GM15510 (cell line): Measurements from ENCODE around the gene GPR156.

Experiments used
- POLR2A ChIP-seq: IDR thresholded peaks from 3 replicates; pipeline ENCODE4 v1.6.1; 2011; ENCODE audit warnings: borderline replicate concordance; ENCODE audit not compliant: insufficient read length; ENCODE audit errors: extremely low read depth

GPR156 gene

GRCh38 chr3:120209425-120209824, 75.6 kb downstream of the GPR156 start:
- TF ChIP-seq POLR2A, result no peak

DNA sequence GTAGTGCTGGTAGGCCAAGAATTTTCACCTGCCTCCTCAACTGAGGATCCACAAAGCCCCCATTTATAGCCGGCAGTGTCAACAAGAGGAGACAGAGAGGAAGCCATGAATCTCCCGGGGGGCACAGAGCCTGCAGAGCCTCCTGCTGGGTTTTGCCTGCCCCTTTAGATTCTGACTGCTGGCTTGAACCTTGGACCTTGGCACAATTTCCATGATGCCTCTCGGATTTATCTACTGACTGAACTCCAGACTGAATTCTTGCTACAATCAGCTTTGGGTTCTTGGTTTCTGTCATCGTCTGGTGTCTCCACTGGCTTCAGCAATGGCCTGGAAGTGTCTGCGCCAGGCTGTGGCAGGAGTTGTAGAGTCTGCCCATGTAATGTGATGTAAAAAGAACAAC, 80.7 kb downstream of the GPR156 start:
- no peak for TF ChIP-seq POLR2A

DNA sequence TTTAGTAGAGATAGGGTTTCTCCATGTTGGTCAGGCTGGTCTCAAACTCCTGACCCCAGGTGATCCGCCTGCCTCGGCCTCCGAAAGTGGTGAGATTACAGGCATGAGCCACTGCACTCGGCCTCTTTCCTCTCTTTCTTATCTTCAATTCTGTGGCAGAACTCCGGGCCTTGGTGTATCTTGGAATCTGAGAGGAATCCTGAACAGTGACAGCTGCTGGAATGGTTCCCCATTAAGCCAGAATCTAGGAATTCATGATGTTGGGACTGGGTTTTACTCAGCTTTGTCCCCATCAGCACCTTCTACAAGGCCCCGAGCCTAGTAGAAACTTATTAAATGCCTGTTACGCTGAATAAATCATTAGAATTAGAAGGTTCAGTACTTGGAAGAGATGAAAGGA, 81.4 kb downstream of the GPR156 start:
- no peak for TF ChIP-seq POLR2A

DNA sequence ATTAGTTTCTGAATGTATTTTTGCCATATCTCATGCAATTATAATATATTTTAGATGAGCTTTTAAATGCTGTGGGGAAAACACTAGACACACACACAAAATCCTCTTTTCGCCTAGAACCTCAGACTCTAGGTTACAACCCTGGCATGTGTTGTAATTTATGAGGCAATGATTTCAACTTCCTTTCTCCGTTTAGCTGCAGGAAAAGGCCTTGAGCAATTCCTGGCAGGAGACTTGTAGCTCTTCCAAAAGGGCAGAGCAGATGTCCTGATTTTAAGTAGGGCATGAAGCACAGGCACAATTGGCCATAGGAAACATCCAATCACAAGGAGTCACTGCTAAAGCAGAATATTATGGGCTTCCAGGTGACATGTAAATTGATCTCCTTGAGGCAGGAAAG, 82.0 kb downstream of the GPR156 start:
- no peak for TF ChIP-seq POLR2A

GRCh38 chr3:120202363-120202762, 82.7 kb downstream of the GPR156 start:
- TF ChIP-seq POLR2A, result no peak

DNA sequence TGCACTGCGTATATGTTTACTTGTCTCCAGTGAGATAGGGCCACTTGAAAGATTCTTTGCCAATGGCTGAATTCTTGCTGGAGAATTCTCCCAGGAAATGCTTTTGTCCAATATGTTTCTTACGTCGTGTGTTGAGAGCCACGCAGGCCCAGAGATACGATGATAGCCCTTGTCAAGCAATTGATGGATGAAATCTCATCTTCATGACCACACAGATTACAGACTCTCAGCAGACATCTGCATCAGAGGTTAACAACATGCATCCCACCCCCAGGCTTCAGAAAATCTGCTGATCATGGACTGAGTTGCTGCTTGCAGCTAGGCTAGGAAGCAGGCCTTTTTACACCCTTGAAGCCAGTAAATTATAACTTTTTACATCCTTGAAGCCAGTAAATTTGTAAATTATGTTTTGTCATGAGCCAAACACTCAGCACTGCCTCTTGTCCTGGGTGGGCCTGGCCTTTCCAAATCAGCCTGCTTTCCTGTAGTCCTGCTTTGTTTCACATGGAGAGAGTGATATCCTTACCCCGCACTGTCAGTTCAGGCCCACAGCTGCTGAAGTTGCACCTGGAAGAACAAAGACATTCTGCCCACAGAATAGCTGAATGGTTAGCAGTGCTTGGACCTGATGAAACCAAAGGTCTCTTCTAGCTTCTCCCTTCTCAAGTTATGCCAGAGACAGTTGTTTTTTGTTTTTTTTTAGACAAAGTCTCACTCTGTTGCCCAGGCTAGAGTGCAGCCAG, 84.4 kb downstream of the GPR156 start:
- no peak for TF ChIP-seq POLR2A

- TF ChIP-seq POLR2A, result no peak
Measured at GRCh38 chr3:120198305-120198878, 86.6 kb downstream of the GPR156 start.

- TF ChIP-seq POLR2A, result no peak
Measured at GRCh38 chr3:120196812-120197211, 88.2 kb downstream of the GPR156 start.

GRCh38 chr3:120196333-120196732, 88.7 kb downstream of the GPR156 start:
- no peak for TF ChIP-seq POLR2A

DNA sequence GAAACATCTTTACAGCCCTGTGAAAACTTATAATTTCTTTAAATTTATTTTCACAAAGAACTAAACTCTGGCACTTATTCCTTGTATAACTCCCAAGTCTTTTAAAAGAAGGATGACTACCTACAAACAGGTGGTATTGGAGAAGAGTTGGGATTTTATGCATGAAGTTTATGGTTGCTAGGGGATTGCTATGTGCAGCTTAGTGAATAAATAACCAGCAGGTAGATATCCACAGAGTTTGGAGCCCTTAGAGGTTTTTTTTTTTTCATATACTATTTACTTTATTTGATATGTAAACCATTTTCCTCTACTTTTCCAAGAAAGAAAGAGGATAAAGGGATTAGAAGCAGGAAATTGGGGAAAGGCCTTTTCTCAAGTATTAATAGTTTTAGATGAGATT, 91.5 kb downstream of the GPR156 start:
- TF ChIP-seq POLR2A, result no peak

DNA sequence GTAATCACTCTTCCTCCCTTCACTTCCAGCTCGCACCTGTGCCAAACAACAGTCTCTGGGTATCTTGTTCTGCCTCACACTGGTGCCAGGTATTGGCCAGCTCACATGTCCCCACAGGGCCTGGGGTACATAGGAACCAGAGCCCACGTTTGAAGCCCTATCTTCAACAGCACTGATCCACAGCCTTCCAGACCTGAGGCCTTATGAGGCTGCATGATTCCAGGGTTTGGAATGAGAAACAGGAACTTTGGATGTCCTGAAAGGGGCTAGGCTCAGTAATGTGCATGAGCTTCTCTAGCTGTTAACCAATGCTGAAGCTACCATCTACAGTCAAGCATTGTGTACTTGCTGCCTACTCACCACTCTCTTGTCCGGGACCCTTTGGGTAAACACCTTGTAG, 92.4 kb downstream of the GPR156 start:
- no peak for TF ChIP-seq POLR2A

DNA sequence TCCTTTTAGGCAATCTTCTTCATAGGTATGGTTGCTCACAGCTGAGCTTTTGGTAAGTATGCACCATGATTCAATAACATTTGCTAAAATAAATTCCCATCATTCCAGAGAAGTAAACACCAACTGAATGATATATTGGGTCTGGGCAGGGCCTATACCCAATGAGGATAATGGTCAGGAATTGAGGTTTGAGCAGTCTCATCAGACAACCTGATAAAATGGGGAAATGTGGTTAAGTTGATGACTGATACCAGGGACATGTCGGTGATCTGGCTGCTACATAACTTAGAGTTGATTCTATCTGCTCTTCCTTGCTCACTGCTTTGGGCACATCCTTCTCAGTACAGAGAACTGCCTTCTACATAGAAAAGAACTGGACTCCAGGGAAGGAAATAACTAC, 92.9 kb downstream of the GPR156 start:
- no peak for TF ChIP-seq POLR2A

DNA sequence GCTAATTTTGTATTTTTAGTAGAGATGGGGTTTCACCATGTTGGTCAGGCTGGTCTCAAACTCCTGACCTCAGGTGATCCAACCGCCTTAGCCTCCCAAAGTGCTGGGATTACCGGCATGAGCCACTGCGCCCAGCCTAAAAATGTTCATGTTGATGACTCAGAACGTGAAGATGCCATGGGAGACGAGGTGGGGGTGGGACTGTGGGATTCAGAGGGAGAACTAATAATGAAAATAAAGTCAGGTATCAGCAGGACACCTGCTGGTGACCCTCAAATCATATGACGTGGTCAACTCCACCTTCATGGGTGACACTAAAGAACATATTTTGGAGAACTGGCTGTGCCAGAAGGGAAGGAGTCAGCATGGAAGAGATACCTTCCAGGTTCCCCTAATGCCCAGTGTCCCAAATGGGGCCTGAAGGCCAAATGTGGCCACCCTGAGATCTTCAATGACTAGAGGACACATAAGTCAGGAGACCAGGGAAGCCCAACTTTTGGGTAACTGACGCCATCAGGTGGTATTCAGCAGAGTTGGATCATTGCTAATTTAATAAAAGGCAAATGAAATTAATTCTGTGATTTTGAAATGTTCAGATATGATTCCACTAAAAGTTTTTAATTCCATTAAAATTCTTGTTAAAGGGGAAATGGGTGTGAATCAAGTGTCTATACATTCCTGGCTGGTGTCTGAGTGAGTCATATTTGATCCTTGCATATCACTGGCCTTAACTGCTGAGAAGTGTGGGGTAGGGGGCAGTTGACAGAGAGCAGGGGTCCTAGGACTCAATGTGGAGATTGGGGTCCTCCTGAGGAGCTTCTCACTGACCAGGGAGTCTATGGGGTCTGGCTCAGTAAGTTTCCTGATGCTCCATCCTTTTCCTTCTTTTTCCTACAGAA, 102.2 kb downstream of the GPR156 start:
- TF ChIP-seq POLR2A, result no peak

DNA sequence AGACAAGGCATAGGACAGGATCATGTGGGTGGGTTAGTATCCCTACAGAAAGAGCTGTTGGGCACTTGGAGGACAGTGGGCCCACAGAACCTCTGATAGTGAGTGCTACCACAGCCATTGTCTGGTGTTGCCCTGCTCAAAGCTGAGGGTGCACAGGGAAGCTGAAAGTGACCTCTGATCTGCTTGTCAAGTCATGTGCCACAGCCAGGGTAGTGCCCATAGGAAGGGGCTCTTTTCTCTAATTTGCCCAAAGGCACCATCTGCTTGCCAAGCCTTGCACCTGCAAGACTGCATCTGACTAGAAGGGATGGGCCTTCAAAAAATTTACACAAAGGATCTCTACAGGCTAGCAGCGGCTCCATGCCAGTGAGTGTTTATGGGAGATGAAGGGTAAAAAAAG, 103.4 kb downstream of the GPR156 start:
- no peak for TF ChIP-seq POLR2A

- TF ChIP-seq POLR2A, result no peak
Measured at GRCh38 chr3:120180731-120181412, 104.2 kb downstream of the GPR156 start.
